NT2/D1 (cell line): ENCODE data around the gene GIPC2.

Experiments
- YY1 ChIP-seq: IDR thresholded peaks from 2 replicates; pipeline ENCODE4 v1.6.1; 2011; ENCODE audit not compliant: insufficient read length, insufficient read depth
- ZNF274 ChIP-seq: IDR thresholded peaks from 2 replicates; pipeline ENCODE4 v1.6.1; 2011; ENCODE audit warnings: mild to moderate bottlenecking, low read depth, low read length

- TF ChIP-seq YY1 = no peak
- no peak for TF ChIP-seq ZNF274
Observed at GRCh38 chr1:78145105-78145580, 99.4 kb downstream of the GIPC2 start.
